C4-2B (cell line): Measurements from ENCODE around the gene PRTG.

Experiments
- CTCF ChIP-seq: fragments of 450-650 bp; conservative IDR thresholded peaks from 2 replicates; pipeline ENCODE4 v1.5.1; 2017; ENCODE audit warnings: mild to moderate bottlenecking
- ZFX ChIP-seq: fragments of 450-650 bp; IDR thresholded peaks from 2 replicates; pipeline ENCODE4 v1.6.1; 2017

GRCh38 chr15:55588070-55588814 is 154.7 kb downstream of the PRTG start, which contains the start of gene PYGO1:
- peak; percentile 33 for TF ChIP-seq CTCF
- TF ChIP-seq ZFX: peak; percentile 76
